ENCODE data around the gene PPP2R5A.
"Not testable (repeated sequence)": the region's sequence is repeated elsewhere in the genome, so short reads cannot be mapped to it uniquely, and the experiment has no call there.

Gene PPP2R5A

DNA sequence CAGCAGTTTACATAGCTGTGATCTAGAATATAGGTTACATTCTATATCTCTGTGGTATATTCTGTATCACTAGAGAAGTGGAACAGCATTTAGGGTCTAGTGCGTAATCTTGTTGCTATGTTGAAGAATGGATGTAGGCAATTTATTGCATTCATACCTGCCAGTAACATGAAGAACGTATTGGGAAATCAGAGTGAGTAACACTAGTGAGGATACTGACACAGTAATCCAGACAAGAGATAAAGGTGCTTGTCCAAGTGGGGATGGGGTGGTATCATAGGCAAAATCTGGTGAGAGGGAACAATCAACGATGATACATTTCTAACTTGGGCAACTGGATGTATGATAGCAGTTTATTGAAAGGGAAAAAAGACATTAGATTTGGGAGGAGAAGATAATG is 9.8 kb downstream of the PPP2R5A start:
- in situ Hi-C loops (cut with MboI; ENCODE audit: low sequenced_read_pairs), result loop anchor here (10.0 kb wide), 1 partner anchor 220 kb away; no protein-coding TSS in a partner anchor

DNA sequence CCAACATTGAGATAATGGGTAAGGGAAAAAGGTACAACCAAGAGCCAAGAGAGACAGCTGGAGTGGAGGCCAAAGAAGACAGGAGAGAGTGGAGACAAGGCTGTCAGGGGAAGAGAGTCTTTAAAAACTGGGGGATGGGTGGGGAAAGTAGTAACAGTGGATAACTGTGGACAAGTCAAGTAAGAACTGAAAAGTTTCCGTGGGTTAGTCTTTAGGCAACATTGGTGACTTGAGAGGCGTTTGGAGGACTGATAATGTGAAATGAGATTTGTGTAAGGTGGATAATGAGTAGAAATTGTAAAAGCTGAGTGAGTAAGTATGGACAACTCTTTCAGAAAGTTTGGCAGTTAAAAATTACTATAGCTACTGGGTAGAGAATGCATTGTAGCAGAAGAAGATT is 10.4 kb downstream of the PPP2R5A start:
- in situ Hi-C loops (cut with MboI; ENCODE audit: low sequenced_read_pairs), result loop anchor here (10.0 kb wide), 1 partner anchor 221 kb away; no protein-coding TSS in a partner anchor

DNA sequence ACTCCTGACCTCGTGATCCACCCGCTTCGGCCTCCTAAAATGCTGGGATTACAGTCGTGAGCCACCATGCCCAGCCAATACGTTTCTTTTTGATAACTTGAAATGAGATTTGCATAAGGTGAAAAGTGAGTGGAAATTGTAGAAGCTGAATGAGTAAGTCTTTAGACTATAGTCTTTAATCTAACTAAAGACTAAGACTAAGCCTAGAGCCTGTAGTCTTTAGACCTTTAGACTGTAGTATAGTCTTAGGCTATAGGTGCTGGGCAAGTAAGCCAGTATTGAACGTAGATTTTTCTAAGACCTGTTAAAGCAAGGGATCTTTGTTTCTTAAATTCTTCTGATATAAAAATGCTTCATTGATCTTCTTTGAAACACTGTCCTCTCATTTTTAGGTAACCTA is 12.1 kb downstream of the PPP2R5A start:
- in situ Hi-C loops (cut with MboI; ENCODE audit: low sequenced_read_pairs), result loop anchor here (10.0 kb wide), 1 partner anchor 223 kb away; no protein-coding TSS in a partner anchor

DNA sequence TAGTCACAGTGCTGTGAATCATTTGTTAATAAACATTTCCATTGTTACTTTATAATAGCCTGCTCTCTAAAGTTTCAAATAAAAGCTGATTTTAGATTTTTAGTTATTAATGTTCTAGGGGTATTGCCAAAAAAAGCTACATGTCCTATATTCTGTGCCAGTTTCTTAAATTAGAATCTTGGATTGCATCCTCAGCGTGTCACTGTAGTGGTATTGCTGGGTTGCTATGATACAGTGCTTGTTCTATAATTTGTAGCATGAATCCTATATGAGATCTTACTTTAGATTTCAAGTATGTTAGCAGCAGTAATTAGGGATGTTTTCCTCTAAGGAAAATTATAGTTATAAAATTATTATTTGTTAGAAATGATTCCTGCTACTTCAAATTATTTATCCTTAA is 16.4 kb downstream of the PPP2R5A start:
- in situ Hi-C loops (cut with MboI; ENCODE audit: low sequenced_read_pairs), result no loop called here

DNA sequence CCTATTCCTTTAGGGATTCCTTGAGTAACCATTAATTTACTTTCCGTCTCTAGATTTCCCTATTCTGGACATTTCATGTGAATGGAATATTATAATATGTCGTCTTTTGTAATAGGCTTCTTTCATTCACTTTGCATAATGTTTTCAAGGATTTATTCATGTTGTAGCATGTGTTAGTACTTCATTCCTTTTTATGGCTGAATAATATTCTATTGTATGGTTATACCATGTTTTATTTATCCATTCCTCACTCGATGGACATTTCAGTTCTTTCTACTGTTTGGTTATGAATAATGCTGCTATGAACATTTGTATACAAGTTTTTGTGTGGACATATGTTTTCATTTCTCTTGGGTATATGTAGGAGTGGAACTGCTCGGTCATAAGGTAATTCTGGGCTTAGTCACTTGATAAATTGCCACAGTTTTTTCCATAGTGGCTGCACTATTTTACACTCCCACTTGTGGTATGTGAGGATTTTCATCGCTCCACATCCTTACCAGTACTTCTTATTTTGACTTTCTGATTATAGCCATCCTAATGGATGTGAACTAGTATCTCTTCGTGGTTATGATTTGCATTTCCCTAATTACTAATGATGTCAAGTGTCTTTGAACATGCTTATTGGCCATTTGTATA is 17.7 kb downstream of the PPP2R5A start:
- in situ Hi-C loops (cut with MboI; ENCODE audit: low sequenced_read_pairs), result no loop called here

DNA sequence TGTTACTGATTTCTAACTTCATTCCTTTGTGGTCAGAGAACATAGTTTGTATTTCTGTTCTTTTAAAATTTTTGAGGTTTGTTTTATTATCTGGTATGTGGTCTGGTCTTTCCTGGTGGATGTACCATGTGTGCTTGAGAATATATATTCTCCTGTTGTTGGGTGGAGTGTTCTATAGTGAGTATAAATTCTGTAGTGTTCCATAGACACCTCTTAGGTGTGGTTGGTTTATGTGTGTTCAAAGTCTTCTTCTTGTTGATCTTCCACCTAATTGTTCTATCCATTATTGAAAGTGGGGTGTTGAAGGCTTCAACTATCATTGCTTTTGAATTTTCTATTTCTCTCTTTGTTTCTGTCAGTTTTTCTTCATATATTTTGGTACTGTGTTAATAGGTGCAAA is 20.1 kb downstream of the PPP2R5A start:
- in situ Hi-C loops (cut with MboI; ENCODE audit: low sequenced_read_pairs), result no loop called here

DNA sequence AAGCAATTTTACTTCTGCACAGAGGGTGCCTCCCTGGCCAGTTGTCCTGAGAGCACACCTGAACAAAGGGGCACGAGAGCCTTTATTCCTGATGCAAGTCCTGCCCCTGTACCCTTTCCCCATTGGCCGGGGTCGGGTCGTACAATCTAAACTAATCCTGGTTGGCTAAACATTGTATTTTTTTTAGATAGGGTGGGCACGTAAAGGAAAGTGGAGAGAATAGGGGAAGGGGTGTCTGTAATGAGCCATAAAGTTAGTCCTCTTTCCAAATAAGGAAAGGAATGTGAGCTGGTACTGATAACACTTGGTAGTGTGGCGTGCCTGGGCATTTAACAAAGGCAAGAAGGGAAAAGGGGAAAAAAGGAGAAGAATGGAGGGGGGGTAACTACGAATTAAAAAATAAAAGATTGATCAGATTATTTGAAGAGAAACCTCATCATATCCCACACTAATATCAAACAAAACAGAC is 20.8 kb downstream of the PPP2R5A start:
- in situ Hi-C loops (cut with MboI; ENCODE audit: low sequenced_read_pairs), result not testable (repeated sequence)

DNA sequence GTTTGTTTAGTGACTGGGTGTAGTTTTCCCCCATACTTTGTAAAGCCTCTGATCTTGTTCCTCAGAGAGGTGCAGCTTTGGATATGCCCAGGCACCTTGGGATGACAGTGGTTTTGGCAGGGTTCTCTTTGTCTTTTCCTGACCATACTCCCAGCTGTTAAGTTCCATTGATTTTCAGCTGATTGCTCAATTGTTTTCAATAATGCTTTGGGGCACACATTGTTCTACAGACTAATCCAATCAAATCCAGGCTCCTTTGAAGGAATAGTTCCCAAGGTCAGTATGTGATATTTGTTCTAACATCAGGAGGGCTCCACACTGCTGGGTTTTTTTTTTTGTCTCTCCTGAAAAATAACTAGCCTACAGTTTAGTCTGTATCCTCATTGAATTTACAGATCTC is 24.8 kb downstream of the PPP2R5A start:
- in situ Hi-C loops (cut with MboI; ENCODE audit: low sequenced_read_pairs), result no loop called here

DNA sequence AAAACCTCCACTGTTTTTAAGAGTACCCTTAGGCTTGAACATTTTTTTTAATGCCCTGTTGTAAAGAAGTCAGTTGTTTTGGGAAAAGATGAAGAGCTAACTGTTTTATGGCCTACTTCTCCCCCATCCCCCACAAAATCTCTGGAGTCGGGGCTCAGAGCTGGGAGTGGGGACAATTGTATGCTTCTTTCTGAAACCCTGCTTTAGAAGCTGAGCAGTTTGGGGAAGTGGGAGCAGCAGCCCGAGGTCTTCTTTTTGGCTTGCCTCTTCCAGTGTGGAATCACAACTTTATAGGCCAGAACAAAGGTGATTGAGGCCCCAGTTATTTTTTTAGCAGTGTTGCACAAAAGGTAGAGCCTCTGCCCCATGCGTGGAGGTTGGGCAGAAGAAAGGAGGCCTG is 25.2 kb downstream of the PPP2R5A start:
- in situ Hi-C loops (cut with MboI; ENCODE audit: low sequenced_read_pairs), result no loop called here

DNA sequence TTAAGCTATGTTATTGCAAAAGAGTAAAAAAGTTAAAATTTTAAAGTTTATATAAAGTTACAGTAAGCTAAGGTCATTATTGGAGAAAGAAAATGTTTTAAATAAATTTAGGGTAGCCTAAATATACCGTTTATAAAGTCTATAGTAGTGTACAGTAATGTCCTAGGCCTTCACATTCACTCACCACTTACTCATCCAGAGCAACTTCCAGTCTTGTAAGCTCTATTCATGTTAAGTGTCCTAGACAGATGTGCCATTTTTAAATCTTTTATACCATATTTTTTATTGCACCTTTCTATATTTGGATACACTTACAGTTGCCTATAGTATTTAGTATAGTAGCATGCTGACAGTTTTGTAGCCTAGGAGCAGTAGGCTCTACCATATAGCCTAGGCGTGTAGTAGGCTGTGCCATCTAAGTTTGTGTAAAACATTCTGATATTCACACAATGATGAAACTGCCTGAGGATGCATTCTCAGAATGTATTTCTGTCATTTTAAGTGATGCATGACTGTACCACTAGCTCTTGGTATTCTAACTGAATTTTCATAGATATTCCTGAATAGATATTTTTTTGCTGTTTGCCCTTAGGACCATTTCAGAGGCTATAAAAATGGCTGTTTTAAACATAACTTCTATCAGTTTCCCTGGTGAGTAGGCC is 26.8 kb downstream of the PPP2R5A start:
- in situ Hi-C loops (cut with MboI; ENCODE audit: low sequenced_read_pairs), result no loop called here

DNA sequence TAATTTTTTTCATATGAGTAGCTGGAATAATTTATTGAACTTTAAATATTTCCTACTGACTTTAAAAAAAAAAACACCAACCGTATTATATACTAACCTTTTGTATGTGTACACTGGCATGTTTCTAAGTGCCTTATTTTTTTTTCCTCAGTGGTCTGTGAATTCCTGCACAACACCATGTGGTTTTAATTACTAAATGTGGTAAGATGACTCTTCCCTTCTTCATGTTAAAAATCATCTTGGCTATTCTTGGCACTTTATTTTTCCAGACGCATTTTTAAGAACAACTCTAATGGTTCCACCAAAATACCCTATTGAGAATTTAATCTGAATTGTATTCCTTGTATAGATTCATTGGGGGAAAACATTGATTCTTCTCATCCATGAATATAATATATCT is 28.4 kb downstream of the PPP2R5A start:
- in situ Hi-C loops (cut with MboI; ENCODE audit: low sequenced_read_pairs), result no loop called here

DNA sequence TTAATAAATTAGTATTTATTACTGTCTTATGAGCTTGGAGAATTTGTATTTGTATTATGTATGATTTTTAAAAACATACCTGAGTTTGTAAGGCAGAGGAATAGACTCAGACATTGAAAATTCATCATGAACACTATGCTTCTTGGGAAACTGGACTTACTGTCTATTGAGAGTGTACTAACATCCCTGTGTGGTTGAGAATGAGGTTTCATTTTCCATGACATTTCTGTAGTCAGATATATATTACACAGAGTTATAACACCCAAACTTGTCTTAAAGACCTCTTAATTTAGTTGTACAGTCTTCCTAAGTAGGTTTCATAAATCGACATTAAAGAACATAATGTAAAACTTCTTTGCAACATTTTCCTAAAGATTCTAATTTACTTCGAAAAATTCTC is 30.0 kb downstream of the PPP2R5A start:
- in situ Hi-C loops (cut with MboI; ENCODE audit: low sequenced_read_pairs), result no loop called here

DNA sequence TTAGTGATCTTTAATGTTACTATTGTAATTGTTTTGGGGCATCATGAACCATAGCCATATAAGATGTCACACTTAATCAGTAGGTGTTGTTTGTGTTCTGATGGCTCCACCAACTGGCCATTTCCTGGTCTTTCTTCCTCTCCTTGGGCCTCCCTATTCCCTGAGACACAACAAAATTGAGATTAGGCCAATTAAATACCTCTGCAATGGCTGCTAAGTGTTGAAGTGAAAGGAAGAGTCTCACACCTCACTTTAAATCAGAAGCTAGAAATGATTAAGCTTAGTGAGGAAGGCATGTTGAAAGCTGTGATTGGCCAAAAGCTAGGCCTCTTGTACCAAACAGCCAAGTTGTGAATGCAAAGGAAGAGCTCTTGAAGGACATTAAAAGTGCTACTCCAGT is 30.7 kb downstream of the PPP2R5A start:
- in situ Hi-C loops (cut with MboI; ENCODE audit: low sequenced_read_pairs), result no loop called here

DNA sequence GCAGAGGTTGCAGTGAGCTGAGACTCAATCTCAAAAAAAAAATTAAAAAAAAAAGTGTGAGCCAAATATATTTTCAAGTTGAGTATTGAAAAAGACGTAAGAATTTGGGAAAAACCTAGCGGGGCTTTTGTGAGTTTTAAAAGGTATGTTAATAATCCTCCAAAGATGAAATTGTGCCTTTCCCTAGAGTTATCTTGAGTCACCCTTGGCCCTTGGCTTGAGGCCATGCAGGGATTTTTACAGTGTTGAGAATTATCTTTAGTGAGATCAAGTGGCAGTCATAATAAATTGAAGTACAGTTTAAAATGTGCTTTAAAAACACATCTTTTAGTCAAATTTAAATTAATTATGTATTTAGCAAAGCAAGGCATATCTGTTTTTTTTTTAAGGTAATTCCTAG is 32.7 kb downstream of the PPP2R5A start:
- in situ Hi-C loops (cut with MboI; ENCODE audit: low sequenced_read_pairs), result no loop called here

DNA sequence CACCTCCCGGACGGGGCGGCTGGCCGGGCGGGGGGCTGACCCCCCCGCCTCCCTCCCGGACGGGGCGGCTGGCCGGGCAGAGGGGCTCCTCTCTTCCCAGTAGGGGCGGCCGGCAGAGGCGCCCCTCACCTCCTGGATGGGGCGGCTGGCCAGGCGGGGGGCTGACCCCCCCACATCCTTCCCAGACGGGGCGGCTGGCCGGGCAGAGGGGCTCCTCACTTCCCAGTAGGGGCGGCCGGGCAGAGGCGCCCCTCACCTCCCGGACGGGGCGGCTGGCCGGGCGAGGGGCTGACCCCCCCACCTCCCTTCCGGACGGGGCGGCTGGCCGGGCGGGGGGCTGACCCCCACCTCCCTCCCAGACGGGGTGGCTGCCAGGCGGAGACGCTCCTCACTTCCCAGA is 35.8 kb downstream of the PPP2R5A start:
- in situ Hi-C loops (cut with MboI; ENCODE audit: low sequenced_read_pairs), result not testable (repeated sequence)

DNA sequence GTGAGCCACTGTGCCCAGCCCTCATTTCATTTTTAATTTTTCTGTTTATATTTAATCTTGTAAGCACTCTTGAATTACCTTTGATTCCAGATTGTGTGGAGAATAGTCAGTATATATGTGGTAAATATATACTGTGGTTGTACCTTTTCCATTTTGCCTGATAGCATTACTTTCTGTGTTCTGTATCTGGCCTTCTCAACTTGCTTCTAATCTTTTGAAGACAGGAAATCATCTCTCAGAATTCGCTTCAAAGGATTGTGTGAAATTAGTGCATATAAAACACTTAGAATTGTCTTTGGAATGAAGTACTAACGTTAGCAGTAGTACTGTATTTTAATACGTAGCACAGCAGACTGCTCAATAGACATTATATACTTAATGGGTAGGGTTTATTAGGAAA is 37.9 kb downstream of the PPP2R5A start:
- in situ Hi-C loops (cut with MboI; ENCODE audit: low sequenced_read_pairs), result no loop called here

DNA sequence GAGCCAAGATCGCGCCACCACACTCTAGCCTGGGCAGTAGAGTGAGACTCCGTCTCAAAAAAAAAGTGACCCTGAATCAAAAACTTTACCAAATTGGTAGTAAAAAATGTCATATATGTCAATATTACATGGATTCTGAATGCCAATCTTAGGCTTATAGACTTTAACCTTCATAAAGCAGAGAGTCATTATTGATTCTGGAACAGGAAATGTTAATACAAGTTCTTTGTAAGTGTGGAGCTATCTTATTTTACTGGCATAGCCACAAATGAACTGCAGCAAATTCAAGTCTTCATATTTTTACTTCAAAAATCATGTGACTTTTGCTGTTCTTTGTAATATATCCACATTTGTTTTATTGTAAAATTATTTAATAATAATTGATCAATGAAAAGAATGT is 41.3 kb downstream of the PPP2R5A start:
- in situ Hi-C loops (cut with MboI; ENCODE audit: low sequenced_read_pairs), result no loop called here

DNA sequence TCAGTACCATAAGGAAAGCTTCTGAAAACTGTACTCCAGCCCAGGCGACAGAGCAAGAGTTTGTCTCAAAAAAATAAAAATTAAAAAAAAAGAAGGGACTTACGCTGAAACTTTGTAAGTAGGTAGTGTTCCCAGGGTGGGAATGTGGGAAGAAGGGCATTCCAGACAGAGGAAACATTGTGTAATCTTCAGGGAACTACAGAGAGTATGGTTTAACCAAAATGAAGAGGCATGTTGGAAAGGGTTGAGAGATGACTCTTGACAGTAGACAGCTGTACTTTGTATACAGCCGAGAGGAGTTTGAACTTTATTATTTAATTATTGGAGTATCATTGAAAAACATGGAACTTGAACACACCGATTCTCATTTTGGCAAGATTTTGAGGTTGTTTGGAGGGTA is 43.0 kb downstream of the PPP2R5A start:
- in situ Hi-C loops (cut with MboI; ENCODE audit: low sequenced_read_pairs), result no loop called here

DNA sequence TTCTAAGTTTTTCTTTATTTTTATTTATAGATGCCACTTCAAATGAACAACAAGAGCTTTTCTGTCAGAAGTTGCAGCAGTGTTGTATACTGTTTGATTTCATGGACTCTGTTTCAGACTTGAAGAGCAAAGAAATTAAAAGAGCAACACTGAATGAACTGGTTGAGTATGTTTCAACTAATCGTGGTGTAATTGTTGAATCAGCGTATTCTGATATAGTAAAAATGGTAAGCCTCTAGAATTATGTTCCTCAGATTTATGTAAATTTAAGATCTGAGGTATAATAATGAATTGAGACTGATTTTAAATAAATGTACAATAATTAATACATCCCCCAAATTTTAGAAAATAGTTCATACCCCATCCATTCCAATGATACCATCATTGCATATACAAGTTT is 43.9 kb downstream of the PPP2R5A start:
- in situ Hi-C loops (cut with MboI; ENCODE audit: low sequenced_read_pairs), result no loop called here

DNA sequence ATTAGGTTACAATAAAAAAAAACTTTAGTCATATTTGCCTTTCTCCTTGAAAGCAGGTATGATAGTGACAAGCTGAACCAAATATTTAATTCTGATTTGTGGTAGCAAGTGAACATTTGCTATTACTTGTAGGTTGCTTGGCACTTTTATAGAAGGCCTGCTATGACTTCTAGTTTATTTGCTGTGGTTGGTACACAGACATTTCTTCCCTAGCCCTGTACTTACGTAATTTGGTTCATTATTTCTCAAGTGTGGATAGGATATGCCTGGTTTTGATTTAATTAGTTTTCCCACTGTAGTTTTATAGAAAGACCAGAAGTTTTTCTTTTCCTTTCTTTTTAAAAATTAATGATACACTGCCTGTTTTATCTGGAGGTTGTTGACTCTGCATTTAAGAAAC is 55.9 kb downstream of the PPP2R5A start:
- in situ Hi-C loops (cut with MboI; ENCODE audit: low sequenced_read_pairs), result no loop called here

DNA sequence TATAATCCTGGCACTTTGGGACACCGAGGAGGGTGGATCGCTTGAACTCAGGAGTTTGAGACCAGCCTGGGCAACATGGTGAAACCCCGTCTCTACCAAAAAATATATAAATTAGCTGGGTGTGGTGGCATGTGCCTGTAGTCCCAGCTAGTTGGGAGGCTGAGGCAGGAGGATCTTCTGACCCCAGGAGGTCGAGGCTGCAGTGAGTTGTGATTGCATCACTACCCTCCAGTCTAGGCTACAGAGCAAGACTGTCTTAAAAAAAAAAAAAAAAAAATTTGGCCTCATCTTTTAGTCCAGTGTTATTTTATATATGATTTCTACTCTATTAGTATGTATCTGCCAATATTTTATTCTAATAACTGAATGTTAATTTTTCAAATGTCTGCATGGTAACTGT is 59.7 kb downstream of the PPP2R5A start:
- in situ Hi-C loops (cut with MboI; ENCODE audit: low sequenced_read_pairs), result no loop called here

DNA sequence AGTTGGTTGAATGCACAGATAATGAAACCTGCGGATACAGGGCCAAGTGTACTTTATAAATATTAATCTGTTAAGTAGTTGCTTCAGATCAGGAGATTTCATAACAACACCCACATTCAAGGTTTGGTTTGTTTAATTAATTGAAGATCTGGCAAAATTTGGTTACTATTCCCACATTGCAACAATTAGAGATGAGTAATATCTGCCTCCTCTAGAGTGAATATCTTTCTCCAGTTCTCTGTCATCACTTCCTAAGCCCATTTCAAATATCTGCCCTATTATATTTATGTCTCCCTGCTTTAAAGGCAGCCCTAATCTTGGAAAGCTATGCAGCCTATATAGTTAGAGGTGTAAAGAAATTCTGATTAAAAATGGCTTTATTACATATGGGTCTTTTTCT is 61.4 kb downstream of the PPP2R5A start:
- in situ Hi-C loops (cut with MboI; ENCODE audit: low sequenced_read_pairs), result no loop called here
